Activated T-cell treated with anti-CD3 and anti-CD28 coated beads, Interleukin-2, amount 50 U/mL, for 72 hours (primary cell): ENCODE results near the gene NFASC. TPM values are rescaled to one million over a fixed set of nuclear protein-coding genes. Genes with fewer than 3 reads are reported as not detected.

Experiments used
- ATAC-seq, 2 donors: fragments of 150-1000 bp; cut with Tn5 transposase; replicated peaks in 1 of 2; 2 replicates each; pipeline ENCODE4 v1.10.0; 2021; ENCODE audit warnings: moderate library complexity in 2 of 2, mild to moderate bottlenecking in 1 of 2
- DNase-seq, 2 donors: peaks; one replicate each; pipeline ENCODE4 v3.0.0; 2021 to 2022; ENCODE audit warnings: mixed read lengths in 1 of 2
- H3K27ac Mint-ChIP-seq: one replicate; pipeline ENCODE4 v1.8.0; 2022; ENCODE audit warnings: mild to moderate bottlenecking, moderate library complexity, mixed read lengths
- H3K27me3 Mint-ChIP-seq: one replicate; pipeline ENCODE4 v1.8.0; 2022; ENCODE audit warnings: low read depth, mixed read lengths
- H3K36me3 Mint-ChIP-seq, 2 donors: one replicate each; pipeline ENCODE4 v1.8.0; 2022; ENCODE audit warnings: mixed read lengths in 2 of 2, mild to moderate bottlenecking in 1 of 2; ENCODE audit not compliant: insufficient read depth in 2 of 2
- H3K4me1 Mint-ChIP-seq: one replicate; pipeline ENCODE4 v1.8.0; 2022; ENCODE audit warnings: low read depth, mixed read lengths
- H3K4me3 Mint-ChIP-seq, 2 donors: one replicate each; pipeline ENCODE4 v1.8.0; 2022; ENCODE audit warnings: mild to moderate bottlenecking in 2 of 2, mixed read lengths in 2 of 2, moderate library complexity in 2 of 2
- H3K9me3 Mint-ChIP-seq, 2 donors: one replicate each; pipeline ENCODE4 v1.8.0; 2022; ENCODE audit warnings: mixed read lengths in 2 of 2
- total RNA-seq, 2 donors: library from RNA; stranded (reverse); gene quantifications; one replicate each; pipeline ENCODE4 v1.2.3, GENCODE V29; 2022

NFASC gene
- total RNA-seq: under 1 TPM; 0.23 to 0.38 TPM

GRCh38 chr1:204870160-204870912, at the start of gene NFASC:
Gene NFASC (plus strand): TSS chr1:204870862. CDS start chr1:204944316, 73,454 bp downstream.
- Mint-ChIP-seq H3K4me1 (no peaks in the 10 kb centered on the region), H3K36me3 (no peaks in the 10 kb centered on the region)
- no peak for ATAC-seq

GRCh38 chr1:204821476-204821875, 49.2 kb upstream of the NFASC start:
- DNase-seq: no peak
- Mint-ChIP-seq H3K36me3 (no peaks in the 10 kb centered on the region), H3K9me3 (no peaks in the 10 kb centered on the region), H3K4me3 (no peak overlapping the region), H3K4me1 (no peaks in the 10 kb centered on the region), H3K27ac (no peak overlapping the region), H3K27me3 (peaks cover 17% of the 10 kb centered on the region)
- no peak for ATAC-seq

More at GRCh38 chr1:204870160-204870912, at the start of gene NFASC:
- no peak within 1 kb of the TSS for H3K4me3 Mint-ChIP-seq
- H3K9me3 Mint-ChIP-seq: no peaks in the 10 kb centered on the region
- H3K27me3 Mint-ChIP-seq: peaks cover 4% of the 10 kb centered on the region
- DNase-seq: no peak
- H3K27ac Mint-ChIP-seq: no peak within 1 kb of the TSS

GRCh38 chr1:204821924-204822323, 48.7 kb upstream of the NFASC start:
- Mint-ChIP-seq H3K36me3 (no peaks in the 10 kb centered on the region), H3K4me3 (no peak overlapping the region), H3K4me1 (no peaks in the 10 kb centered on the region), H3K27me3 (peaks cover 16% of the 10 kb centered on the region), H3K9me3 (no peaks in the 10 kb centered on the region), H3K27ac (no peak overlapping the region)
- ATAC-seq: no peak
- DNase-seq: no peak

GRCh38 chr1:204826970-204827369, 43.7 kb upstream of the NFASC start:
- Mint-ChIP-seq H3K27ac (no peak overlapping the region), H3K4me3 (no peak overlapping the region), H3K9me3 (no peaks in the 10 kb centered on the region), H3K36me3 (no peaks in the 10 kb centered on the region), H3K27me3 (peaks cover 54% of the 10 kb centered on the region), H3K4me1 (peaks cover 8% of the 10 kb centered on the region)
- ATAC-seq (peak; percentile 19 to 55), DNase-seq (peak; percentile 42 to 48)

- no peaks in the 10 kb centered on the region for H3K9me3 Mint-ChIP-seq
- peak overlapping the region; percentile 48 to 68 for H3K4me3 Mint-ChIP-seq
- H3K27me3 Mint-ChIP-seq: peaks cover 60% of the 10 kb centered on the region
- no peak overlapping the region for H3K27ac Mint-ChIP-seq
- no peaks in the 10 kb centered on the region for H3K36me3 Mint-ChIP-seq
- DNase-seq (peak; percentile 45 to 66), ATAC-seq (peak; percentile 81 to 87)
- H3K4me1 Mint-ChIP-seq: peaks cover 8% of the 10 kb centered on the region
These were observed 42.3 kb upstream of the NFASC start for GRCh38 chr1:204828352-204828850.

GRCh38 chr1:204829133-204829825, 41.4 kb upstream of the NFASC start:
- Mint-ChIP-seq H3K27me3 (peaks cover 67% of the 10 kb centered on the region), H3K27ac (no peak overlapping the region), H3K4me1 (peaks cover 8% of the 10 kb centered on the region), H3K9me3 (no peaks in the 10 kb centered on the region), H3K4me3 (peak overlapping the region; percentile 39 to 68), H3K36me3 (no peaks in the 10 kb centered on the region)
- no peak for ATAC-seq
- DNase-seq: no peak

- ATAC-seq (no peak), DNase-seq (no peak)
- Mint-ChIP-seq H3K27me3 (peaks cover 74% of the 10 kb centered on the region), H3K4me3 (no peak overlapping the region), H3K27ac (no peak overlapping the region), H3K4me1 (peaks cover 8% of the 10 kb centered on the region), H3K9me3 (no peaks in the 10 kb centered on the region), H3K36me3 (no peaks in the 10 kb centered on the region)
These were observed 39.9 kb upstream of the NFASC start for GRCh38 chr1:204830747-204831146.

GRCh38 chr1:204831186-204831585, 39.5 kb upstream of the NFASC start:
- H3K27ac Mint-ChIP-seq: no peak overlapping the region
- H3K4me1 Mint-ChIP-seq: peaks cover 8% of the 10 kb centered on the region
- H3K27me3 Mint-ChIP-seq: peaks cover 75% of the 10 kb centered on the region
- no peaks in the 10 kb centered on the region for H3K36me3 Mint-ChIP-seq
- no peak for DNase-seq
- no peak overlapping the region for H3K4me3 Mint-ChIP-seq
- ATAC-seq: no peak
- H3K9me3 Mint-ChIP-seq: no peaks in the 10 kb centered on the region

- Mint-ChIP-seq H3K9me3 (peaks cover 0 to 3% of the 10 kb centered on the region in 2 donors), H3K4me3 (no peak overlapping the region), H3K27ac (no peak overlapping the region), H3K27me3 (peaks cover 77% of the 10 kb centered on the region), H3K4me1 (peaks cover 7% of the 10 kb centered on the region), H3K36me3 (no peaks in the 10 kb centered on the region)
- no peak for ATAC-seq
- DNase-seq: no peak
These were observed 36.3 kb upstream of the NFASC start for GRCh38 chr1:204834336-204834735.

GRCh38 chr1:204834752-204835151, 35.9 kb upstream of the NFASC start:
- peaks cover 73% of the 10 kb centered on the region for H3K27me3 Mint-ChIP-seq
- no peak overlapping the region for H3K27ac Mint-ChIP-seq
- DNase-seq (no peak), ATAC-seq (no peak)
- peaks cover 0 to 3% of the 10 kb centered on the region in 2 donors for H3K9me3 Mint-ChIP-seq
- H3K4me1 Mint-ChIP-seq: peaks cover 6% of the 10 kb centered on the region
- H3K36me3 Mint-ChIP-seq: no peaks in the 10 kb centered on the region
- no peak overlapping the region for H3K4me3 Mint-ChIP-seq

- Mint-ChIP-seq H3K36me3 (no peaks in the 10 kb centered on the region), H3K9me3 (peaks cover 0 to 3% of the 10 kb centered on the region in 2 donors), H3K4me1 (peaks cover 6% of the 10 kb centered on the region), H3K4me3 (no peak overlapping the region), H3K27ac (no peak overlapping the region), H3K27me3 (peaks cover 63% of the 10 kb centered on the region)
- ATAC-seq (no peak), DNase-seq (no peak)
These were observed 34.9 kb upstream of the NFASC start for GRCh38 chr1:204835737-204836136.

- ATAC-seq (no peak), DNase-seq (no peak)
- Mint-ChIP-seq H3K4me1 (peaks cover 6% of the 10 kb centered on the region), H3K27ac (no peak overlapping the region), H3K27me3 (peaks cover 52% of the 10 kb centered on the region), H3K9me3 (peaks cover 0 to 3% of the 10 kb centered on the region in 2 donors), H3K36me3 (no peaks in the 10 kb centered on the region), H3K4me3 (no peak overlapping the region)
These were observed 33.8 kb upstream of the NFASC start for GRCh38 chr1:204836856-204837255.

GRCh38 chr1:204837440-204838084, 33.1 kb upstream of the NFASC start:
- no peaks in the 10 kb centered on the region for H3K36me3 Mint-ChIP-seq
- no peak overlapping the region for H3K27ac Mint-ChIP-seq
- H3K9me3 Mint-ChIP-seq: peaks cover 0 to 3% of the 10 kb centered on the region in 2 donors
- ATAC-seq (no peak), DNase-seq (peak in 1 of 2 donors; percentile 4)
- H3K4me3 Mint-ChIP-seq: no peak overlapping the region
- H3K27me3 Mint-ChIP-seq: peaks cover 46% of the 10 kb centered on the region
- H3K4me1 Mint-ChIP-seq: peaks cover 6% of the 10 kb centered on the region
